K562 (cell line): ENCODE data around the gene CD3D. TPM values are rescaled to one million over a fixed set of nuclear protein-coding genes. Genes with fewer than 3 reads are reported as not detected.
A peak's percentile ranks its signal among the peaks of the same experiment; 100 is the strongest.

Source experiments
- CBX5 ChIP-seq: IDR thresholded peaks from 2 replicates; pipeline ENCODE4 v1.6.1; 2014; ENCODE audit warnings: low read depth, borderline replicate concordance
- FOXK1 ChIP-seq: sonication (generic); formaldehyde crosslinking; IDR thresholded peaks from 2 replicates; pipeline ENCODE4 v1.8.0; 2022; ENCODE audit warnings: missing genetic modification reagents, mild to moderate bottlenecking, borderline replicate concordance
- FOXP1 ChIP-seq: sonication (generic); formaldehyde crosslinking; IDR thresholded peaks from 2 replicates; pipeline ENCODE4 v1.8.0; 2022; ENCODE audit warnings: mild to moderate bottlenecking, missing genetic modification reagents
- HMGXB4 ChIP-seq: sonication (generic); formaldehyde crosslinking; IDR thresholded peaks from 2 replicates; pipeline ENCODE4 v1.8.1; 2023; ENCODE audit warnings: mild to moderate bottlenecking, missing genetic modification reagents
- HNRNPH1 ChIP-seq: fragments of 200-400 bp; formaldehyde crosslinking; optimal IDR thresholded peaks from 2 replicates; pipeline ENCODE3; 2017; ENCODE audit warnings: low read depth, mild to moderate bottlenecking, low read length, moderate library complexity
- MTA2 ChIP-seq: fragments of 450-650 bp; IDR thresholded peaks from 2 replicates; pipeline ENCODE4 v1.6.1; 2016; ENCODE audit warnings: low read depth
- SIRT6 ChIP-seq: IDR thresholded peaks from one replicate; pipeline ENCODE4 v1.6.1; 2012; ENCODE audit warnings: low read depth, mild to moderate bottlenecking, control low read depth, inconsistent platforms, low read length, moderate library complexity
- SMAD4 ChIP-seq: fragments of 250-450 bp; sonication (Bioruptor Pico); conservative IDR thresholded peaks from 2 replicates; pipeline ENCODE4 v1.8.0; 2021; ENCODE audit warnings: inconsistent platforms, mild to moderate bottlenecking, moderate library complexity
- TAL1 ChIP-seq: fragments of 450-650 bp; IDR thresholded peaks from 2 replicates; pipeline ENCODE4 v1.6.1; 2016; ENCODE audit warnings: mild to moderate bottlenecking
- THRAP3 ChIP-seq: fragments of 450-650 bp; IDR thresholded peaks from 2 replicates; pipeline ENCODE4 v1.6.1; 2016; ENCODE audit warnings: mild to moderate bottlenecking, inconsistent platforms, borderline replicate concordance
- U2AF1 ChIP-seq: fragments of 200-400 bp; formaldehyde crosslinking; optimal IDR thresholded peaks from 2 replicates; pipeline ENCODE3; 2017; ENCODE audit warnings: mild to moderate bottlenecking, low read depth, low read length, moderate library complexity
- XRCC4 ChIP-seq: IDR thresholded peaks from one replicate; pipeline ENCODE4 v1.6.1; 2011; ENCODE audit not compliant: insufficient read depth, insufficient read length; ENCODE audit errors: extremely low read depth
- ZBTB40 ChIP-seq, 2 experiments: fragments of 450-650 bp in 1 of 2; sonication (generic) in 1 of 2; formaldehyde crosslinking in 1 of 2; IDR thresholded peaks; 2 replicates each; pipeline versions ENCODE4 v1.7.1 to v1.9.0; 2016 to 2022; ENCODE audit warnings: inconsistent platforms in 1 of 2, mild to moderate bottlenecking in 1 of 2, missing genetic modification reagents in 1 of 2
- ZBTB5 ChIP-seq: fragments of 450-650 bp; IDR thresholded peaks from 2 replicates; pipeline ENCODE4 v1.6.1; 2017; ENCODE audit warnings: antibody characterized with exemption
- ZNF239 ChIP-seq: fragments of 250-450 bp; sonication (Bioruptor Pico); IDR thresholded peaks from 2 replicates; pipeline ENCODE4 v1.4.0; 2020; ENCODE audit warnings: mild to moderate bottlenecking
- polyA plus RNA-seq, 8 experiments: library from polyadenylated mRNA; depleted of rRNA in 4 of 8; stranded (reverse) in 5 of 8; unstranded in 3 of 8; fragments of >200 nt; fragmentation: Nextera tagmentation in 2 of 8; fragmentation: Illumina TruSeq in 1 of 8; extraction: Ambion mirVana in 2 of 8; extraction: Trizol in 1 of 8; gene quantifications; 2 replicates each; pipeline versions ENCODE4 v1.2.1 to v1.2.3, GENCODE V29; 2011 to 2014; ENCODE audit warnings: inconsistent platforms in 1 of 8, missing spikeins in 1 of 8
- total RNA-seq, 7 experiments: library from RNA; depleted of rRNA in 6 of 7; stranded (reverse); fragments of >200 nt in 6 of 7; fragmentation: Illumina TruSeq in 2 of 7; extraction: Trizol in 2 of 7; gene quantifications; 2 replicates each; pipeline versions ENCODE4 v1.2.1 to v1.2.3, GENCODE V29; 2011 to 2021; ENCODE audit warnings: low replicate concordance in 1 of 7

CD3D gene
- total and polyA plus RNA-seq, 9 of the 15 experiments (the other 6 are each of a cell fraction or from before 2014, with no cell fraction given), result 36.2 to 238 (median 67.1) TPM

- TF ChIP-seq ZBTB40 (IDR thresholded peaks at IDR 0.05), result peak; percentile 99
- TF ChIP-seq ZBTB40 (CRISPR knock-in tag; IDR thresholded peaks at IDR 0.05), result no peak
- TF ChIP-seq U2AF1, result no peak
- TF ChIP-seq TAL1, result no peak
- TF ChIP-seq SMAD4, result no peak
- no peak for TF ChIP-seq SIRT6
- peak; percentile 69; the same call in 1 of the 2 replicates for TF ChIP-seq CBX5
- no peak for TF ChIP-seq ZNF239
- TF ChIP-seq MTA2, result no peak; the same call in 1 of the 2 replicates
- TF ChIP-seq FOXK1 (CRISPR knock-in tag), result 0 out of 2 replicates have a peak, but pooled peaks have one; percentile 14
- TF ChIP-seq ZBTB5, result no peak
- TF ChIP-seq FOXP1, result no peak
- no peak for TF ChIP-seq THRAP3
- TF ChIP-seq HMGXB4 (CRISPR knock-in tag), result 0 out of 2 replicates have a peak, but pooled peaks have one; percentile 63
- TF ChIP-seq HNRNPH1, result no peak
- no peak for TF ChIP-seq XRCC4
These were observed 16.9 kb upstream of the CD3D start, which contains the start of gene UBE4A (continued) for GRCh38 chr11:118359295-118359958.
